Measurements from ENCODE around the gene GALNT7. TPM values are rescaled to one million over a fixed set of nuclear protein-coding genes. Genes with fewer than 3 reads are reported as not detected.
A peak's percentile ranks its signal among the peaks of the same experiment; 100 is the strongest.
"Not testable (repeated sequence)": the region's sequence is repeated elsewhere in the genome, so short reads cannot be mapped to it uniquely, and the experiment has no call there.

Gene GALNT7
- polyA plus RNA-seq, 3 donors = 12.3 to 29.0 (median 19.7) TPM

DNA sequence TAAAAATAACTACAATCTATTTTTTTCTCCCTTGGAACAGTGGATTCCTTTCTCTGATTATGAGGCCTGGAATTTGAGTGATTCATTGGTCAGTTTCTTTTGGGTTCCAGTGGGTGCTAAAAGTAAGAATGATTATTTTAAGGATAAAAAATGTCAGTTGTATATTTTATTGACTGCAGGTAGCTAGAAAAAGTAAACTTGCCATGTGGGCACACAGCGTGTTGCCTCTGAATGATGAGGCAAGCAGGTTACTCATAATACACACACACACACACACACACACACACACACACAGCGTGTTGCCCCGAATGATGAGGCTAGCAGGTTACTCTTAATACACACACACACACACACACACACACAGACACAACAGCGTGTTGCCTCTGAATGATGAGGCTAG lies 13.8 kb downstream of the GALNT7 start:
- peak overlapping the region in 1 of 2 donors; percentile 54 for H3K27ac ChIP-seq (ENCODE audit: low read depth in 1 of 2, low read length in 2 of 2)
- H3K9me3 ChIP-seq (replicated peaks in 1 of 2; ENCODE audit: control insufficient read depth in 1 of 2, insufficient read depth in 1 of 2, low read length in 2 of 2) = no peaks in the 10 kb centered on the region
- Mint-ChIP-seq H3K4me1 (peaks cover 59% of the 10 kb centered on the region), H3K9me3 (peaks cover 0 to 5% (median 0%) of the 10 kb centered on the region in 7 donors), H3K36me3 (peaks cover 5 to 8% of the 10 kb centered on the region in 2 donors), H3K4me3 (peak overlapping the region in 1 of 2 donors; percentile 15), H3K27ac (peak overlapping the region; percentile 18 to 80 (median 48)), H3K27me3 (ENCODE audit: low read depth in 3 of 3) (no peaks in the 10 kb centered on the region)
- peak; percentile 27 to 53 (median 28) for DNase-seq
- H3K4me2 ChIP-seq (replicated peaks; ENCODE audit: extremely low read depth, low read length, poor library complexity, severe bottlenecking) = no peak overlapping the region
- H4K20me1 ChIP-seq (ENCODE audit: insufficient read depth, low read length) = peaks cover 28% of the 10 kb centered on the region
- no CpG with 5 or more reads among the region's 4 CpGs for WGBS (ENCODE audit: insufficient coverage)
- TF ChIP-seq, protein P1, sequence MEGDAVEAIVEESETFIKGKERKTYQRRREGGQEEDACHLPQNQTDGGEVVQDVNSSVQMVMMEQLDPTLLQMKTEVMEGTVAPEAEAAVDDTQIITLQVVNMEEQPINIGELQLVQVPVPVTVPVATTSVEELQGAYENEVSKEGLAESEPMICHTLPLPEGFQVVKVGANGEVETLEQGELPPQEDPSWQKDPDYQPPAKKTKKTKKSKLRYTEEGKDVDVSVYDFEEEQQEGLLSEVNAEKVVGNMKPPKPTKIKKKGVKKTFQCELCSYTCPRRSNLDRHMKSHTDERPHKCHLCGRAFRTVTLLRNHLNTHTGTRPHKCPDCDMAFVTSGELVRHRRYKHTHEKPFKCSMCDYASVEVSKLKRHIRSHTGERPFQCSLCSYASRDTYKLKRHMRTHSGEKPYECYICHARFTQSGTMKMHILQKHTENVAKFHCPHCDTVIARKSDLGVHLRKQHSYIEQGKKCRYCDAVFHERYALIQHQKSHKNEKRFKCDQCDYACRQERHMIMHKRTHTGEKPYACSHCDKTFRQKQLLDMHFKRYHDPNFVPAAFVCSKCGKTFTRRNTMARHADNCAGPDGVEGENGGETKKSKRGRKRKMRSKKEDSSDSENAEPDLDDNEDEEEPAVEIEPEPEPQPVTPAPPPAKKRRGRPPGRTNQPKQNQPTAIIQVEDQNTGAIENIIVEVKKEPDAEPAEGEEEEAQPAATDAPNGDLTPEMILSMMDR (IDR thresholded peaks at IDR 0.05) = no peak
- no peaks in the 10 kb centered on the region for H3K27me3 ChIP-seq (ENCODE audit: control insufficient read depth in 2 of 2, insufficient read depth in 2 of 2, low read length in 2 of 2)
- H3K36me3 ChIP-seq (replicated peaks in 1 of 2; ENCODE audit: control insufficient read depth in 1 of 2, insufficient read depth in 2 of 2, low read length in 2 of 2) = no peaks in the 10 kb centered on the region
- H2AFZ ChIP-seq (ENCODE audit: insufficient read depth, low read depth, low read length, poor library complexity, severe bottlenecking) = no peak overlapping the region
- peaks cover 57 to 70% of the 10 kb centered on the region in 2 donors for H3K4me1 ChIP-seq (ENCODE audit: control insufficient read depth in 1 of 2, insufficient read depth in 2 of 2, low read length in 2 of 2)
- H3K79me2 ChIP-seq (ENCODE audit: insufficient read depth, low read length) = peaks cover 99% of the 10 kb centered on the region
- H3K9ac ChIP-seq (ENCODE audit: insufficient read depth, low read length, poor library complexity, severe bottlenecking) = no peak overlapping the region
- no peak overlapping the region for H3K4me3 ChIP-seq (replicated peaks in 1 of 3; ENCODE audit: low read depth in 2 of 3, low read length in 3 of 3)
- intact Hi-C loops (cut with micrococcal nuclease) = no loop called here

DNA sequence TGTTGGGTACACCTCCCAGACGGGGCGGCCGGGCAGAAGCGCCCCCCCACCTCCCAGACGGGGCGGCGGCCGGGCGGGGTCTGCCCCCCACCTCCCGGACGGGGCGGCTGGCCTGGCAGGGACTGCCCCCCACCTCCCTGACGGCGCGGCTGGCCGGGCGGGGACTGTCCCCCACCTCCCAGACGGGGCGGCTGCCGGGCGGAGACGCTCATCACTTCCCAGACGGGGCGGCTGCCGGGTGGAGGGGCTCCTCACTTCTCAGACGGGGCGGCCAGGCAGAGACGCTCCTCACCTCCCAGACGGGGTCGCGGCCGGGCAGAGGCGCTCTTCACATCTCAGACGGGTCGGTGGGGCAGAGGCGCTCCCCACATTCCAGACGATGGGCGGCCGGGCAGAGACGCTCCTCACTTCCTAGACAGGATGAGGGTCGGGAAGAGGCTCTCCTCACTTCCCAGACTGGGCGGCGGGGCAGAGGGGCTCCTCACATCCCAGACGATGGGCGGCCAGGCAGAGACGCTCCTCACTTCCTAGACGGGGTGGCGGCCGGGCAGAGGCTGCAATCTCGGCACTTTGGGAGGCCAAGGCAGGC lies 15.1 kb downstream of the GALNT7 start:
- H2AFZ ChIP-seq (ENCODE audit: insufficient read depth, low read depth, low read length, poor library complexity, severe bottlenecking); H3K4me3 Mint-ChIP-seq; H3K27ac ChIP-seq (ENCODE audit: low read depth in 1 of 2, low read length in 2 of 2); H3K4me3 ChIP-seq (replicated peaks in 1 of 3; ENCODE audit: low read depth in 2 of 3, low read length in 3 of 3); H3K9ac ChIP-seq (ENCODE audit: insufficient read depth, low read length, poor library complexity, severe bottlenecking); H3K9me3 Mint-ChIP-seq; DNase-seq; H3K9me3 ChIP-seq (replicated peaks in 1 of 2; ENCODE audit: control insufficient read depth in 1 of 2, insufficient read depth in 1 of 2, low read length in 2 of 2); H3K4me2 ChIP-seq (replicated peaks; ENCODE audit: extremely low read depth, low read length, poor library complexity, severe bottlenecking); H3K27me3 Mint-ChIP-seq (ENCODE audit: low read depth in 3 of 3); intact Hi-C loops (cut with micrococcal nuclease); H3K36me3 ChIP-seq (replicated peaks in 1 of 2; ENCODE audit: control insufficient read depth in 1 of 2, insufficient read depth in 2 of 2, low read length in 2 of 2); H3K36me3 Mint-ChIP-seq; H3K27me3 ChIP-seq (ENCODE audit: control insufficient read depth in 2 of 2, insufficient read depth in 2 of 2, low read length in 2 of 2): not testable (repeated sequence)
- Histone ChIP-seq H3K79me2 (ENCODE audit: insufficient read depth, low read length) (peaks cover 99% of the 10 kb centered on the region), H4K20me1 (ENCODE audit: insufficient read depth, low read length) (peaks cover 34% of the 10 kb centered on the region), H3K4me1 (ENCODE audit: control insufficient read depth in 1 of 2, insufficient read depth in 2 of 2, low read length in 2 of 2) (peaks cover 46 to 58% of the 10 kb centered on the region in 2 donors)
- WGBS (ENCODE audit: insufficient coverage) = 98% methylated on average over 15 of the region's 50 CpGs
- H3K4me1 Mint-ChIP-seq = peaks cover 54% of the 10 kb centered on the region
- peak overlapping the region in 3 of 7 donors; percentile 18 to 43 (median 30) for H3K27ac Mint-ChIP-seq
